Left lung (tissue), 10 donors: ENCODE measurements around the gene CARNS1. TPM values are rescaled to one million over a fixed set of nuclear protein-coding genes. Genes with fewer than 3 reads are reported as not detected.

Source experiments
- ATAC-seq: fragments of 200-7000 bp; cut with Tn5 transposase; one replicate; pipeline ENCODE4 v1.9.1; 2020; ENCODE audit warnings: moderate library complexity
- DNase-seq, 4 donors: peaks; one replicate each; pipeline ENCODE4 v3.0.0-alpha.2; 2013 to 2020
- H3K27ac ChIP-seq, 2 donors: fragments of 200-600 bp; sonication (generic) in 1 of 2; one replicate each; pipeline versions ENCODE4 v1.5.0 to v1.8.0; 2020 to 2021
- H3K27me3 ChIP-seq, 2 donors: fragments of 200-600 bp; sonication (generic) in 1 of 2; one replicate each; pipeline versions ENCODE4 v1.5.0 to v1.8.0; 2020 to 2021
- H3K36me3 ChIP-seq, 2 donors: fragments of 200-600 bp; sonication (generic) in 1 of 2; one replicate each; pipeline versions ENCODE4 v1.5.0 to v1.8.0; 2020 to 2021
- H3K4me1 ChIP-seq, 2 donors: fragments of 200-600 bp; one replicate each; pipeline ENCODE4 v1.8.0; 2021
- H3K4me3 ChIP-seq, 2 donors: fragments of 200-600 bp; sonication (generic) in 1 of 2; one replicate each; pipeline versions ENCODE4 v1.5.0 to v1.8.0; 2020 to 2021; ENCODE audit warnings: mild to moderate bottlenecking in 1 of 2
- H3K9me3 ChIP-seq, 2 donors: fragments of 200-600 bp; sonication (generic) in 1 of 2; one replicate each; pipeline versions ENCODE4 v1.5.0 to v1.8.0; 2020 to 2021
- intact Hi-C, 2 donors: fragments of 100-400 bp; cut with DNase I; formaldehyde crosslinking; loops; one replicate each; pipeline versions ENCODE4 v1.11.2 to v1.14.2; 2022
- polyA plus RNA-seq, 6 donors: library from polyadenylated mRNA; unstranded; fragments of 120-200 nt; gene quantifications; one replicate each; pipeline ENCODE4 v1.2.1, GENCODE V29; 2013; ENCODE audit not compliant: insufficient read length in 6 of 6
- total RNA-seq, 2 donors: library from RNA; stranded (reverse); fragmentation: NEBNext Ultra II Directional; extraction: Animal tissue kit (Norgen Biotek cat#: 25700); gene quantifications; one replicate each; pipeline ENCODE4 v1.2.1, GENCODE V29; 2021
- TF ChIP-seq, protein P1 (sequence below), 2 donors: fragments of 200-600 bp; sonication (generic) in 1 of 2; IDR thresholded peaks; one replicate each; pipeline versions ENCODE4 v1.5.0 to v1.8.0; 2021; ENCODE audit warnings: antibody characterized with exemption in 2 of 2
- donor health status: DM: no; HTN: yes; CAD: no.
- donor health status: DM: no; HTN: no; CAD: no.

Gene CARNS1
- total and polyA plus RNA-seq, 8 donors, result 0.71 to 5.6 (median 3.1) TPM

DNA sequence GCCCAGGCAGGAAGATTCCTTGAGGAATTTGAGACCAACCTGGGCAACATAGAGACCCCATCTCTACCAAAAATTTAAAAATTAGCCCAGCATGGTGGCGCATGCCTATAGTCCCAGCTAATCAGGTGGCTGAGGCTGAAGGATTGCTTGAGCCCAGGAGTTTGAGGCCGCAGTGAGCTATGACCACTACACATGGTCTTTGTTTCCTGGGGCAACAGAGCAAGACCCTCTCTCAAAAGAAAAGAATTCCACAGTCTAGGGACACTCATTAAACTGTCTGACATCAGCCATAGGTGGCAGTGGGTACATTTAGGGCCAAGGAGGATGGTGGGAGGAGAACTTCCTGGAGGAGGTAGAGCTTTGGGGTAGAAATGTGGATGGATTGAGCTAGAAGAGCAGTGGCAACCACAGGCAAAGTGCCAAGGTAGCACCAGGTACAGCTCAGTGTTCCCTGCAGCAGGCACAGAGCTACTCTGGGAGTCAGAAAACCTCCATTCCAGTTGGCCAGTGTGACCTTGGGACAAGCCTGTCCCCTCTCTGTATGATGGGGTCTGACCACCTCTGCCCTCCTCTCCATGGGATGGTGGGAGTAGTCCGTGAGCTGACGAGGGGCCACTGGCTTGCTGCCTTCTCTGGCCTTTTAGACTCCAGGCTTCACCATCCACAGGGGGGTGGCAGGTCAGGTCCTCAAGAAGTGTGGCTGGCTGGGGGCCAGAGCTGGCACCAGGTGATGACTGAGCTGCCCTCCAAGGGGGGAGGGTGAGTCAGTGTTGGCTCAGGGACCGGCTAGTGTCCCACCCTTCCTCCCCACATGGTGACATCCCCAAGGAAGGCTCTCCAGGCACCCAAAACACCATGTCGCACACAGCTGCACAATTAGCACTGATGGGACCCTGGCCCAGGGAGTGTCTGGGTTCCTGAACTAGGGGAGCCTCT is 38.3 kb upstream of the CARNS1 start:
- no peaks in the 10 kb centered on the region for H3K36me3 ChIP-seq
- H3K27ac ChIP-seq, result no peak overlapping the region
- H3K4me3 ChIP-seq, result no peak overlapping the region
- TF ChIP-seq, protein P1, sequence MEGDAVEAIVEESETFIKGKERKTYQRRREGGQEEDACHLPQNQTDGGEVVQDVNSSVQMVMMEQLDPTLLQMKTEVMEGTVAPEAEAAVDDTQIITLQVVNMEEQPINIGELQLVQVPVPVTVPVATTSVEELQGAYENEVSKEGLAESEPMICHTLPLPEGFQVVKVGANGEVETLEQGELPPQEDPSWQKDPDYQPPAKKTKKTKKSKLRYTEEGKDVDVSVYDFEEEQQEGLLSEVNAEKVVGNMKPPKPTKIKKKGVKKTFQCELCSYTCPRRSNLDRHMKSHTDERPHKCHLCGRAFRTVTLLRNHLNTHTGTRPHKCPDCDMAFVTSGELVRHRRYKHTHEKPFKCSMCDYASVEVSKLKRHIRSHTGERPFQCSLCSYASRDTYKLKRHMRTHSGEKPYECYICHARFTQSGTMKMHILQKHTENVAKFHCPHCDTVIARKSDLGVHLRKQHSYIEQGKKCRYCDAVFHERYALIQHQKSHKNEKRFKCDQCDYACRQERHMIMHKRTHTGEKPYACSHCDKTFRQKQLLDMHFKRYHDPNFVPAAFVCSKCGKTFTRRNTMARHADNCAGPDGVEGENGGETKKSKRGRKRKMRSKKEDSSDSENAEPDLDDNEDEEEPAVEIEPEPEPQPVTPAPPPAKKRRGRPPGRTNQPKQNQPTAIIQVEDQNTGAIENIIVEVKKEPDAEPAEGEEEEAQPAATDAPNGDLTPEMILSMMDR (IDR thresholded peaks at IDR 0.05), result no peak
- intact Hi-C loops, result loop anchor here in 1 of 2 donors (5.0 kb wide), 1 partner anchor 115 kb away; no protein-coding TSS in a partner anchor
- no peaks in the 10 kb centered on the region for H3K9me3 ChIP-seq
- DNase-seq, result no peak
- no peaks in the 10 kb centered on the region for H3K27me3 ChIP-seq
- ATAC-seq, result no peak
- peaks cover 2 to 55% of the 10 kb centered on the region in 2 donors for H3K4me1 ChIP-seq

DNA sequence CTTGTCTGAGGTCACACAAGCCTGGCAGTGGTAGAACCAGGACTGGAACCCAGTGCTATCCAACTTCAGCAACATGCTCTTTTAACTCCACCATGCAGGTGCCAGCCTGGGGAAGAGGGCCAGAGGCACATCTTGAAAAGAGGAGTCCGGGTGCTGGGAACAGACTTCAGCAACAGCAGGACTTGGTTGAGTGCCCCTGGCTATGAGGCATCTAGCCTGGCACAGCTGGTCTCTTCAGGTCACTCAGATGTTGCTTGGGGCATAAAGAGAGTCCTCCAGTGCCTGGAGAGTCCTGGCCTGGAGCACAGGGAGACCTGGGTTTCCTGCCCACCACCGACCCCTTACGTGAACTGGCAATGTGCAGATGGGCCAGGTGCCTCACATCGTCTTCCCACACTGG is 36.9 kb upstream of the CARNS1 start:
- no peaks in the 10 kb centered on the region for H3K27me3 ChIP-seq
- intact Hi-C loops, result loop anchor here in 1 of 2 donors (5.0 kb wide), 1 partner anchor 116 kb away; no protein-coding TSS in a partner anchor
- DNase-seq, result no peak
- no peaks in the 10 kb centered on the region for H3K9me3 ChIP-seq
- no peak overlapping the region for H3K27ac ChIP-seq
- no peaks in the 10 kb centered on the region for H3K36me3 ChIP-seq
- H3K4me1 ChIP-seq, result peaks cover 4 to 56% of the 10 kb centered on the region in 2 donors
- ATAC-seq, result no peak
- no peak overlapping the region for H3K4me3 ChIP-seq
- TF ChIP-seq, protein P1 (IDR thresholded peaks at IDR 0.05), result no peak

DNA sequence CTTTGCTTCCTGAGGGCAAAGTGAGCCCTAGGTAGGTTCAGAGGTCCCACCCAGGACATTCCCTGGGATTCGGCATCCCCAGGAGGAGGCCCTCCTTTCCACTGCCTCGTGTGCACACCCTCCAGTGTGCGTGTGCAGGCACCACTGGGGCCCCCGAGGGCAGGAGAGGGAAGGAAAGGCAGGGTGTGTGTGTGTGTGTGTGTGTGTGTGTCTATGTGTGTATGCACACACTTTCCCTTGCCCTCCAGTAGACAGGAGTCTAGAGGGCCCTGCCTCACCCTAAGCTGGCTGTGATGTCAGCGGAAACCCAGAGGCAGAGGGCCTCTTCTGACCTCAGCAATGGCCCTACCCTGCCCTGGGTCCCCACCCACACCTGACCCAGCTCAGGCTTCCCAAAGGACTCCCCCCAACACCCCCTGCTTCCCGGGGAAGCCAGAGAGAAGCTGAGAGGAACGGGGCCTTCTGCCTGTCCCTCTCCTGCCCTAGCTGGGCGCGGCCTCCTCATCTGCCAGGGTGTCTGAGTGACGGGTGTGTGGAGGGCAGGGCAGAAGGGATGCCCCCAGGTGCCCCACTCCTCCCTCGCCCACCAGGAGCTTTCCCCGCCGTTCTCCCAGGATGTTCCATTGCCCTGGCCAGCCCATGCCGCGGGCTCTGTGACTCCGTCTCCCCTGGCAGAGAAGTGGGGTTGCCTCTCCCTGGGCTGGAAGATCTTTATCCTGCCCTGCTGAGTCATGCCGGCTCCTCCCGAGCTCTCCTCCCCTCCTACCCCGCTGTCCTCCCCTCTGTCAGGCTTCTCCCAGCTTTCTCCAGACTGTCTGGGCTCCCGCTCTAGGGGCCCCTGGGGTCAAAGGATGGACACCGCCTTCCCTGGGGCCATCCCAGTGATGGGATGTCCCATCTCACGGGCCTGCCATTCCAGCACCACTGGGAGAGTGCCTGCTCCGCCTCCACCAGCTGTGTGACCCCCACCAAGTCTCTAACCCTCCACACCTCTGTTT is 36.1 kb upstream of the CARNS1 start:
- intact Hi-C loops, result loop anchor here in 1 of 2 donors (5.0 kb wide), 1 partner anchor 117 kb away; no protein-coding TSS in a partner anchor
- H3K27ac ChIP-seq, result no peak overlapping the region
- ATAC-seq, result no peak

DNA sequence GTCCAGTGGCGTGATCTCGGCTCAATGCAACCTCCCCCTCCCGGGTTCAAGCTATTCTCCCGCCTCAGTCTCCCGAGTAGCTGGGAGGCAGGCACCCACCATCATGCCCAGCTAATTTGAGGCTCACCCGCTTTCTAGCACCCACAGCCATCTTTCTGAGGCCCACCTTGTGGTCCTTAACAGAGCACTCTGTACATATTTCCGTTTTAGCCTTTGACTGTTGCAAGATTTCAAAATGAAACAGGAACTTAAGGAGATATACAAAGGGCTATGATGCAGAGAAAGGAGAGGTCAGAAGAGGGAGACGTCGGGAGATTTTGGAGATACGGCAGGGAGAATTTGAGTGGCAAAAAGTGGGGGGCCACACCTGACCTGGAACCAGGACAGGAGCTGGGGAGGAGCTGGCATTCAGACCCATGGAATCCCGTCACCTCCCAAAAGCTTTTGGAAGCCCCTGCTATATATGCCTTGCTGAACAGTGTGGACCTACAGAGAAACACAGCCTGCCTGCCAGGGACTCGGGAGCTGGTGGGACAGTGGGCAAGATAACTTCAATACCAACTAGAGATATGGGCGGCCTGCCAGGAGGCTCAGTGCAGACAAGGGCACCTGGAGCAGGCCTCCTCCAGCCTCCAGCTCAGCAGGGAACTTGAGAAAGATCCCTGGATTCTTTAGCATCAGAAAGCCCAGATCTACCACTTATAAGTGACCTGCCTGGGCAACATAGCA is 34.1 kb upstream of the CARNS1 start:
- intact Hi-C loops, result no loop called here
- DNase-seq (no peak), ATAC-seq (peak; percentile 4)
- Histone ChIP-seq H3K4me3 (no peak overlapping the region), H3K36me3 (no peaks in the 10 kb centered on the region), H3K4me1 (peaks cover 4 to 32% of the 10 kb centered on the region in 2 donors), H3K27ac (peak overlapping the region in 1 of 2 donors; percentile 80), H3K9me3 (no peaks in the 10 kb centered on the region), H3K27me3 (no peaks in the 10 kb centered on the region)
- TF ChIP-seq, protein P1 (IDR thresholded peaks at IDR 0.05), result no peak

More for the DNA sequence above, 36.1 kb upstream of the CARNS1 start:
- H3K36me3 ChIP-seq, result no peaks in the 10 kb centered on the region
- TF ChIP-seq, protein P1 (IDR thresholded peaks at IDR 0.05), result no peak
- DNase-seq, result no peak
- H3K9me3 ChIP-seq, result no peaks in the 10 kb centered on the region
- H3K4me3 ChIP-seq, result no peak overlapping the region
- no peaks in the 10 kb centered on the region for H3K27me3 ChIP-seq
- peaks cover 4 to 48% of the 10 kb centered on the region in 2 donors for H3K4me1 ChIP-seq
